Mesenchymal stem cell (in vitro differentiated cells and primary cell): ENCODE measurements around the gene TMEM272.

Experiments
- DNase-seq: peaks from one replicate; pipeline ENCODE4 v3.0.0-alpha.2; 2013
- H2AFZ ChIP-seq: one replicate; pipeline ENCODE4 v1.6.1; 2013; ENCODE audit warnings: low read depth, mild to moderate bottlenecking, control low read depth, inconsistent platforms, low read length, moderate library complexity
- H2AK5ac ChIP-seq: 2 replicates; pipeline ENCODE4 v1.6.1; 2013; ENCODE audit warnings: low read length, moderate library complexity, mild to moderate bottlenecking, inconsistent platforms; ENCODE audit not compliant: severe bottlenecking
- H2BK120ac ChIP-seq: one replicate; pipeline ENCODE4 v1.6.1; 2013; ENCODE audit warnings: low read depth, mild to moderate bottlenecking, inconsistent platforms, low read length, moderate library complexity
- H2BK12ac ChIP-seq, 2 experiments: one replicate each; pipeline ENCODE4 v1.6.1; 2013; ENCODE audit warnings: inconsistent platforms in 2 of 2, low read length in 2 of 2, mild to moderate bottlenecking in 2 of 2, moderate library complexity in 2 of 2, control low read depth in 1 of 2
- H2BK15ac ChIP-seq: one replicate; pipeline ENCODE4 v1.6.1; 2013; ENCODE audit warnings: mild to moderate bottlenecking, low read depth, inconsistent platforms; ENCODE audit not compliant: poor library complexity, severe bottlenecking
- H2BK5ac ChIP-seq: 2 replicates; pipeline ENCODE4 v1.6.1; 2013; ENCODE audit warnings: low read depth, mild to moderate bottlenecking, low read length, control low read depth, inconsistent platforms; ENCODE audit not compliant: poor library complexity, severe bottlenecking
- H3K14ac ChIP-seq, 2 experiments: one replicate each; pipeline ENCODE4 v1.6.1; 2013; ENCODE audit warnings: inconsistent platforms in 2 of 2, low read length in 2 of 2, control low read depth in 1 of 2, mild to moderate bottlenecking in 1 of 2, moderate library complexity in 1 of 2
- H3K18ac ChIP-seq, 2 experiments: one replicate each; pipeline ENCODE4 v1.6.1; 2013; ENCODE audit warnings: inconsistent platforms in 2 of 2, low read length in 2 of 2, control low read depth in 1 of 2, low read depth in 1 of 2, mild to moderate bottlenecking in 1 of 2
- H3K23ac ChIP-seq, 2 experiments: one replicate each; pipeline ENCODE4 v1.6.1; 2013; ENCODE audit warnings: inconsistent platforms in 2 of 2, low read length in 2 of 2, mild to moderate bottlenecking in 2 of 2, moderate library complexity in 2 of 2, control low read depth in 1 of 2
- H3K27ac ChIP-seq: 2 replicates; pipeline ENCODE4 v1.5.1; 2013; ENCODE audit warnings: mild to moderate bottlenecking, moderate library complexity, low read length, control low read depth, inconsistent platforms; ENCODE audit not compliant: poor library complexity, severe bottlenecking
- H3K27me3 ChIP-seq, 2 experiments: 2 replicates each; pipeline versions ENCODE4 v1.6.1 to v1.7.0; 2013; ENCODE audit warnings: low read length in 2 of 2, mild to moderate bottlenecking in 2 of 2, moderate library complexity in 2 of 2, control low read depth in 1 of 2, inconsistent platforms in 1 of 2; ENCODE audit not compliant: control insufficient read depth in 1 of 2, insufficient read depth in 1 of 2
- H3K36me3 ChIP-seq, 2 experiments: 2 replicates each; pipeline versions ENCODE4 v1.6.1 to v1.7.0; 2013; ENCODE audit warnings: low read length in 2 of 2, control low read depth in 1 of 2, inconsistent platforms in 1 of 2, low read depth in 1 of 2, mild to moderate bottlenecking in 1 of 2; ENCODE audit not compliant: insufficient read depth in 2 of 2, control insufficient read depth in 1 of 2
- H3K4ac ChIP-seq, 2 experiments: one replicate each; pipeline ENCODE4 v1.6.1; 2013; ENCODE audit warnings: inconsistent platforms in 2 of 2, low read length in 2 of 2, mild to moderate bottlenecking in 2 of 2, moderate library complexity in 2 of 2, control low read depth in 1 of 2, low read depth in 1 of 2
- H3K4me1 ChIP-seq: 2 replicates; pipeline ENCODE4 v1.6.1; 2013; ENCODE audit warnings: low read depth, low read length, control low read depth; ENCODE audit not compliant: control insufficient read depth, insufficient read depth
- H3K4me2 ChIP-seq: 2 replicates; pipeline ENCODE4 v1.6.1; 2013; ENCODE audit warnings: low read length, mild to moderate bottlenecking, inconsistent platforms; ENCODE audit not compliant: poor library complexity, severe bottlenecking
- H3K4me3 ChIP-seq, 2 experiments: 2 replicates each; pipeline versions ENCODE4 v1.5.1 to v1.7.0; 2013; ENCODE audit warnings: low read length in 2 of 2, mild to moderate bottlenecking in 2 of 2, control low read depth in 1 of 2, low read depth in 1 of 2; ENCODE audit not compliant: insufficient read depth in 1 of 2
- H3K79me1 ChIP-seq: replicated peaks from 2 replicates; pipeline ENCODE4 v1.6.1; 2013; ENCODE audit warnings: mild to moderate bottlenecking, control low read depth, low read length, inconsistent platforms; ENCODE audit not compliant: poor library complexity, severe bottlenecking
- H3K9ac ChIP-seq: 2 replicates; pipeline ENCODE4 v1.7.0; 2013; ENCODE audit warnings: mild to moderate bottlenecking, low read length, moderate library complexity
- H3K9me3 ChIP-seq: 2 replicates; pipeline ENCODE4 v1.7.0; 2013; ENCODE audit warnings: mild to moderate bottlenecking, low read length; ENCODE audit not compliant: control insufficient read depth
- H4K8ac ChIP-seq: one replicate; pipeline ENCODE4 v1.6.1; 2013; ENCODE audit warnings: inconsistent platforms, mild to moderate bottlenecking, low read length, moderate library complexity
- H4K91ac ChIP-seq: one replicate; pipeline ENCODE4 v1.6.1; 2013; ENCODE audit warnings: mild to moderate bottlenecking, low read length, inconsistent platforms
- WGBS: methylation state at CpG from one replicate; pipeline ENCODE4 v1.1.7; 2013; ENCODE audit warnings: mixed read lengths; 5-methylcytosine and 5-hydroxymethylcytosine counted together

Gene TMEM272

GRCh38 chr13:51811046-51811445 is 33.9 kb downstream of the TMEM272 start:
- H2BK15ac ChIP-seq = no peak overlapping the region
- no peak overlapping the region for H3K18ac ChIP-seq
- no peak overlapping the region for H4K91ac ChIP-seq
- no peak overlapping the region for H4K8ac ChIP-seq
- H3K27ac ChIP-seq = no peak overlapping the region
- H2AK5ac ChIP-seq = no peak overlapping the region
- no peak overlapping the region for H2BK120ac ChIP-seq
- H3K4me3 ChIP-seq = no peak overlapping the region
- no peaks in the 10 kb centered on the region for H3K9me3 ChIP-seq
- WGBS = 85% methylated on average over 11 of the region's 12 CpGs
- H3K4me2 ChIP-seq = no peak overlapping the region
- no peak overlapping the region for H3K23ac ChIP-seq
- H3K9ac ChIP-seq = no peak overlapping the region
- H2BK12ac ChIP-seq = no peak overlapping the region
- H3K79me1 ChIP-seq = no peaks in the 10 kb centered on the region
- no peak overlapping the region for H2AFZ ChIP-seq
- H3K4ac ChIP-seq = no peak overlapping the region
- H3K4me1 ChIP-seq = peaks cover 10% of the 10 kb centered on the region
- no peak overlapping the region for H3K14ac ChIP-seq
- no peak overlapping the region for H2BK5ac ChIP-seq
- H3K36me3 ChIP-seq = no peaks in the 10 kb centered on the region
- DNase-seq = no peak
- H3K27me3 ChIP-seq = peaks cover 7 to 8% of the 10 kb centered on the region in 2 experiments

- no peak overlapping the region for H3K4ac ChIP-seq
- H3K27me3 ChIP-seq = no peaks in the 10 kb centered on the region
- H3K23ac ChIP-seq = no peak overlapping the region
- H2BK120ac ChIP-seq = no peak overlapping the region
- H3K9ac ChIP-seq = no peak overlapping the region
- H2BK5ac ChIP-seq = no peak overlapping the region
- H2BK15ac ChIP-seq = no peak overlapping the region
- no peak overlapping the region for H4K91ac ChIP-seq
- no peak overlapping the region for H3K27ac ChIP-seq
- no peak overlapping the region for H2AFZ ChIP-seq
- H3K18ac ChIP-seq = no peak overlapping the region
- H3K4me2 ChIP-seq = no peak overlapping the region
- no peak overlapping the region for H2BK12ac ChIP-seq
- no peak for DNase-seq
- H3K36me3 ChIP-seq = no peaks in the 10 kb centered on the region
- H3K9me3 ChIP-seq = no peaks in the 10 kb centered on the region
- no peak overlapping the region for H4K8ac ChIP-seq
- H3K79me1 ChIP-seq = no peaks in the 10 kb centered on the region
- no peak overlapping the region for H3K14ac ChIP-seq
- peaks cover 10% of the 10 kb centered on the region for H3K4me1 ChIP-seq
- no peak overlapping the region for H3K4me3 ChIP-seq
- no peak overlapping the region for H2AK5ac ChIP-seq
Measured at GRCh38 chr13:51808811-51809210, 36.2 kb downstream of the TMEM272 start.

- WGBS = 77% methylated on average over 5 of the region's 5 CpGs
- Histone ChIP-seq H3K36me3 (no peaks in the 10 kb centered on the region), H3K9ac (no peak overlapping the region), H3K79me1 (peaks cover 5% of the 10 kb centered on the region), H2BK15ac (no peak overlapping the region), H3K23ac (no peak overlapping the region), H3K4me3 (no peak overlapping the region), H3K9me3 (no peaks in the 10 kb centered on the region), H3K27ac (no peak overlapping the region), H3K18ac (no peak overlapping the region), H4K91ac (no peak overlapping the region), H3K27me3 (no peaks in the 10 kb centered on the region), H3K14ac (no peak overlapping the region), H3K4me1 (peaks cover 18% of the 10 kb centered on the region), H3K4me2 (no peak overlapping the region), H4K8ac (no peak overlapping the region), H2BK120ac (no peak overlapping the region), H2BK5ac (no peak overlapping the region), H3K4ac (no peak overlapping the region), H2BK12ac (no peak overlapping the region), H2AFZ (no peak overlapping the region), H2AK5ac (no peak overlapping the region)
- no peak for DNase-seq
Measured at GRCh38 chr13:51807041-51807440, 37.9 kb downstream of the TMEM272 start.

GRCh38 chr13:51806566-51806965 is 38.4 kb downstream of the TMEM272 start:
- Histone ChIP-seq H3K27ac (no peak overlapping the region), H2BK120ac (no peak overlapping the region)
- WGBS = 93% methylated on average over 2 of the region's 2 CpGs

More at GRCh38 chr13:51806566-51806965, 38.4 kb downstream of the TMEM272 start:
- H3K9me3 ChIP-seq = no peaks in the 10 kb centered on the region
- no peak overlapping the region for H2BK15ac ChIP-seq
- no peak overlapping the region for H3K18ac ChIP-seq
- no peak overlapping the region for H3K4ac ChIP-seq
- no peak overlapping the region for H4K91ac ChIP-seq
- no peak overlapping the region for H2BK5ac ChIP-seq
- no peak overlapping the region for H2BK12ac ChIP-seq
- H3K23ac ChIP-seq = no peak overlapping the region
- DNase-seq = peak; percentile 50
- no peak overlapping the region for H2AK5ac ChIP-seq
- H3K4me3 ChIP-seq = no peak overlapping the region
- peaks cover 8% of the 10 kb centered on the region for H3K79me1 ChIP-seq
- H3K4me2 ChIP-seq = no peak overlapping the region
- peaks cover 18% of the 10 kb centered on the region for H3K4me1 ChIP-seq
- H4K8ac ChIP-seq = no peak overlapping the region
- no peak overlapping the region for H3K9ac ChIP-seq
- H2AFZ ChIP-seq = no peak overlapping the region
- no peaks in the 10 kb centered on the region for H3K36me3 ChIP-seq
- H3K14ac ChIP-seq = no peak overlapping the region
- H3K27me3 ChIP-seq = no peaks in the 10 kb centered on the region
